ENCODE results near the gene RSPO4. TPM values are rescaled to one million over a fixed set of nuclear protein-coding genes. Genes with fewer than 3 reads are reported as not detected.

The RSPO4 gene
- total and polyA plus RNA-seq, 2 of the 8 experiments (the other 6 are each of a cell fraction or from before 2014, with no cell fraction given): 3.4 to 6.4 TPM

DNA sequence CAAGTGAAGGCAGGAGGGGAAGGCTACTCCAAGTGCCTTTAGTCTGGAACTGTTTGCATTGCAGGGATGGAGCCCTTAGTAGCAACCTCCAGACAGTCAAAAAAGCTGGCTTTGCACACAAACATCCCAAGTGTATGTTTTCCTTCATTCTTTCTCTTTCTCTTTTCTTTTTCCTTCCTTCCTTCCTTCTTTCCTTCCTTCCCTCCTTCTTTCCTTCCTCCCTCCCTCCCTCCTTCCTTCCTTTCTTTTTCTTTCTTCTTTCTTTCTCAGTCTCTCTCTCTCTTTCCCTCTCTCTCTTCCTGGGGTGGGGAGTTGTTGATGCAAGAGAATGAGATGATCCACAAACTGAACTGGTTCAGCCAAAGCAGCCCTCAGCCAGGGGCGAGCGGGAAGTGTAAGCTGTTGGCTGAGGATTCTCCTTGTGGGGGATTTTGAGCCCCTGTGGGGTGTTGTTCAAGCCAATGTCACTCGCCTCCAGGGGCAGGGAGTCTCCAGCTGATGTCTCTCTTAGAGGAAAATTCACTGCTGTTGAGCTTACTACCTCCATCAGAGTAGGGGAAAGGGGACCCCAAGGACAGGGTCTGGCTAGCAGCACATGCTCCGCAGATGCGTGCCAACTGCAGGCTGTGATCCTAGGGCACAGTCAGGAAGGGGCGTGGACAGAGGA, 11.7 kb downstream of the RSPO4 start:
- no peak overlapping the region for H3K14ac ChIP-seq (ENCODE audit: insufficient read length)
- no peak overlapping the region for H3K4me2 ChIP-seq (ENCODE audit: insufficient read depth in 1 of 2, low read depth in 2 of 2, low read length in 2 of 2)
- POLR2A ChIA-PET (ENCODE audit: partially characterized antibody): interaction anchor here (1.2 kb wide), 1 partner anchor 11 kb away, joined by 3 read pairs; no protein-coding TSS in a partner anchor
- no peak for FAIRE-seq
- H3K56ac ChIP-seq (replicated peaks; ENCODE audit: insufficient read length, low read depth, low read length): no peak overlapping the region
- H4K20me1 ChIP-seq (replicated peaks in 1 of 2; ENCODE audit: control insufficient read depth in 1 of 2, insufficient read depth in 2 of 2, low read length in 2 of 2): no peaks in the 10 kb centered on the region
- WGBS, 2 experiments (ENCODE audit: extremely low coverage in 1 of 2, insufficient coverage in 1 of 2, insufficient read length in 1 of 2, insufficient replicate concordance in 2 of 2, low coverage in 1 of 2, low lambda C conversion rate in 2 of 2, missing lambda C conversion rate in 1 of 2): 85% methylated on average over 6 of the region's 6 CpGs; no CpG with 5 or more reads in 1 of the 2 experiments
- CTCF ChIA-PET (ENCODE audit: partially characterized antibody): interaction anchor here (1.1 to 2.6 kb wide), 4 partner anchors 9 to 118 kb away, joined by 3 to 6 read pairs (median 4); no protein-coding TSS in a partner anchor
- H2BK15ac ChIP-seq (ENCODE audit: low read length): peak overlapping the region; percentile 25; the same call in 1 of the 2 replicates
- H4K91ac ChIP-seq (replicated peaks; ENCODE audit: insufficient read length, low read length): no peak overlapping the region
- H2BK120ac ChIP-seq (replicated peaks; ENCODE audit: low read depth, low read length): no peak overlapping the region
- H3K4me3 ChIP-seq (ENCODE audit: extremely low read depth in 1 of 4, insufficient read depth in 2 of 4, low read depth in 3 of 4, low read length in 4 of 4): no peak overlapping the region
- no peak overlapping the region for H4K5ac ChIP-seq (ENCODE audit: insufficient read length, low read depth, low read length)
- H2BK12ac ChIP-seq (ENCODE audit: low read depth, low read length): no peak overlapping the region
- 0 out of 2 replicates have a peak overlapping the region, but pooled peaks have one; percentile 51 for H2AFZ ChIP-seq (ENCODE audit: low read length)
- H3K18ac ChIP-seq (ENCODE audit: extremely low read depth, low read length): peak overlapping the region; percentile 65; the same call in 1 of the 2 replicates
- H3K4me1 ChIP-seq (replicated peaks in 1 of 4; ENCODE audit: control insufficient read depth in 3 of 4, insufficient read depth in 4 of 4, low read length in 3 of 4): peaks cover 0 to 3% (median 1%) of the 10 kb centered on the region in 4 experiments; a peak in 2 of 7 replicates
- no peak overlapping the region for H3K23ac ChIP-seq (ENCODE audit: insufficient read length)
- H3K79me1 ChIP-seq (ENCODE audit: low read depth, low read length): no peaks in the 10 kb centered on the region
- no peak overlapping the region for H4K8ac ChIP-seq (ENCODE audit: extremely low read depth, insufficient read depth, low read length)
- no peak overlapping the region for H2BK5ac ChIP-seq (ENCODE audit: low read depth, low read length)
- H3K23me2 ChIP-seq (ENCODE audit: low read depth, low read length): no peaks in the 10 kb centered on the region; the same call in 1 of the 2 replicates
- H3K27me3 ChIP-seq (replicated peaks in 1 of 4; ENCODE audit: control insufficient read depth in 3 of 4, extremely low read depth in 1 of 4, insufficient read depth in 3 of 4, low read length in 3 of 4): peaks cover 0 to 2% (median 0%) of the 10 kb centered on the region in 4 experiments; a peak in 3 of 7 replicates
- no peak overlapping the region for H2AK5ac ChIP-seq (ENCODE audit: low read depth, low read length)
- no peak overlapping the region for H2BK20ac ChIP-seq (ENCODE audit: low read length)
- no peak overlapping the region for H3K27ac ChIP-seq (ENCODE audit: low read depth, low read length)
- no peaks in the 10 kb centered on the region for H3K79me2 ChIP-seq (ENCODE audit: control insufficient read depth in 1 of 2, insufficient read depth in 2 of 2, low read length in 2 of 2)
- DNase-seq (ENCODE audit: low read depth in 1 of 2, low spot score in 2 of 2): no peak
- no peaks in the 10 kb centered on the region for H3K36me3 ChIP-seq (ENCODE audit: control insufficient read depth in 2 of 4, insufficient read depth in 4 of 4, low read length in 3 of 4)
- H3K9me3 ChIP-seq (ENCODE audit: insufficient read depth in 2 of 2, low read depth in 1 of 2, low read length in 1 of 2): no peaks in the 10 kb centered on the region
- no peak overlapping the region for H3K9ac ChIP-seq (replicated peaks in 1 of 4; ENCODE audit: extremely low read depth in 1 of 4, low read depth in 3 of 4, low read length in 3 of 4)
- H3K4ac ChIP-seq (replicated peaks; ENCODE audit: insufficient read length, low read depth, low read length): no peak overlapping the region
- TF ChIP-seq KDM4A (IDR thresholded peaks at IDR 0.05; ENCODE audit: low read depth, low read length, severe bottlenecking) (no peak), JUND (IDR thresholded peaks at IDR 0.05; ENCODE audit: low read length) (no peak), NRF1 (IDR thresholded peaks at IDR 0.05; ENCODE audit: low read depth, low read length) (no peak), CHD2 (IDR thresholded peaks at IDR 0.05; ENCODE audit: low read length) (no peak), TEAD4 (IDR thresholded peaks at IDR 0.05; ENCODE audit: low read depth, low read length) (no peak), BRCA1 (IDR thresholded peaks at IDR 0.05; ENCODE audit: low read depth, low read length) (no peak), SIX5 (IDR thresholded peaks at IDR 0.05; ENCODE audit: low read depth, low read length) (no peak), SIN3A (conservative IDR thresholded peaks at IDR 0.05 in 1 of 2, IDR thresholded peaks at IDR 0.05 in 1 of 2; ENCODE audit: low read depth in 1 of 2, low read length in 2 of 2) (no peak), CEBPB (IDR thresholded peaks at IDR 0.05; ENCODE audit: low read depth, low read length) (no peak), SP2 (IDR thresholded peaks at IDR 0.05; ENCODE audit: low read length) (no peak), BACH1 (IDR thresholded peaks at IDR 0.05; ENCODE audit: low read length) (no peak), TBP (IDR thresholded peaks at IDR 0.05; ENCODE audit: low read depth, low read length) (no peak), TCF12 (IDR thresholded peaks at IDR 0.05; ENCODE audit: low read depth, low read length) (no peak)

All from H1 (cell line).